ENCODE data around the gene RANBP9. TPM values are rescaled to one million over a fixed set of nuclear protein-coding genes. Genes with fewer than 3 reads are reported as not detected.

The RANBP9 gene
- total RNA-seq, 1 donor from 2014 or later: 50.6 TPM

- peaks cover 63% of the 10 kb centered on the region for H3K4me1 ChIP-seq
- no peak for TF ChIP-seq CTCF (IDR thresholded peaks at IDR 0.05)
- no peak for TF ChIP-seq POLR2AphosphoS5 (IDR thresholded peaks at IDR 0.05; ENCODE audit: insufficient read depth in 1 of 2, low read depth in 1 of 2)
- TF ChIP-seq POLR2A (IDR thresholded peaks at IDR 0.05): no peak
- peaks cover 0 to 6% of the 10 kb centered on the region in 2 donors for H3K36me3 ChIP-seq
- no peak overlapping the region for H3K27ac ChIP-seq
- no peak overlapping the region for H3K4me3 ChIP-seq
- intact Hi-C loops (cut with DNase I): no loop called here
- no peak for DNase-seq (ENCODE audit: extremely low spot score in 2 of 2)
- no peaks in the 10 kb centered on the region for H3K27me3 ChIP-seq
- no peaks in the 10 kb centered on the region for H3K9me3 ChIP-seq
Observed at GRCh38 chr6:13660273-13660672, 51.4 kb downstream of the RANBP9 start.

DNA sequence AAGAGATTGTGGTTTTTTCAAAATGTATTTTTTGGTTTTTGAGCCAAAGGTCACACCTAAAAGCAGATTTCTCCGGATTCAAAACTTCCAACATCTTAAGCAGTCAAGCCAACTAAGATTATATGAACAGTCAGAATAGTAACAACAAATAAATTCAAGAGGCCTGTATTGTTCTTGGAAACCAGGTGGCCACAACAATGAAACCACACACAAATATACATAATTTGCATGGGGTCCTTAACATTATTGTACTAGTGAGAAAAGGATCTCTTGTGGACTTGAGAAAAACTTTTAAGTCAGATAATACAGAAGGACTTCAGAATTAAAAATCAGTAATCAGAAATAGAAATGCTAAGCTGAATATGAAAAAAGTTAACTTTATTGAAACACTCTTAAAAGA lies 55.9 kb downstream of the RANBP9 start:
- peaks cover 0 to 13% of the 10 kb centered on the region in 2 donors for H3K36me3 ChIP-seq
- H3K9me3 ChIP-seq: no peaks in the 10 kb centered on the region
- H3K4me3 ChIP-seq: no peak overlapping the region
- DNase-seq (ENCODE audit: extremely low spot score in 2 of 2): no peak
- H3K27ac ChIP-seq: no peak overlapping the region
- peaks cover 23% of the 10 kb centered on the region for H3K4me1 ChIP-seq
- intact Hi-C loops (cut with DNase I): no loop called here
- H3K27me3 ChIP-seq: no peaks in the 10 kb centered on the region
- TF ChIP-seq CTCF (IDR thresholded peaks at IDR 0.05) (no peak), POLR2AphosphoS5 (IDR thresholded peaks at IDR 0.05; ENCODE audit: insufficient read depth in 1 of 2, low read depth in 1 of 2) (no peak), POLR2A (IDR thresholded peaks at IDR 0.05) (no peak)

- intact Hi-C loops (cut with DNase I): no loop called here
- no peak for TF ChIP-seq CTCF (IDR thresholded peaks at IDR 0.05)
- no peak for TF ChIP-seq POLR2AphosphoS5 (IDR thresholded peaks at IDR 0.05; ENCODE audit: insufficient read depth in 1 of 2, low read depth in 1 of 2)
- no peak for TF ChIP-seq POLR2A (IDR thresholded peaks at IDR 0.05)
- no peak overlapping the region for H3K27ac ChIP-seq
- H3K36me3 ChIP-seq: peaks cover 0 to 17% of the 10 kb centered on the region in 2 donors
- H3K4me3 ChIP-seq: no peak overlapping the region
- H3K27me3 ChIP-seq: no peaks in the 10 kb centered on the region
- H3K4me1 ChIP-seq: peaks cover 13% of the 10 kb centered on the region
- H3K9me3 ChIP-seq: no peaks in the 10 kb centered on the region
- no peak for DNase-seq (ENCODE audit: extremely low spot score in 2 of 2)
Observed at GRCh38 chr6:13654496-13654895, 57.1 kb downstream of the RANBP9 start.

DNA sequence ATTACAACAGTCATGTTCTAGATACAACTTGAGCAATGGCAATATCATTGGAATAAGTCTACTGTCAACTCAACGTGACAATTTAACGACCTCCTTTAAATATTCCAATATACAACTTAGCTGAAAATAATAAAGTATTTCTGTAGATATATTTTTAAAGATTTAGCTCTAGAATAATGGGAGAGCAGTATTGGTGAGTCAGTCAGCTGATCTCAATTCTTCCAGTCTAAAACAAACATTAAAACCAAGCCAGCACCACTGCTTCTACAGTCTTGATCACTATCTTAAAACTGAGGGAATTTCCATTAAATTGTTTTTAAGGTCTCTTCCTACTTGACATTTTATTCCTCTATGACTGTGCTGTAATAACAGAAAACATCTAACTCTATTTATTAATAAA lies 58.3 kb downstream of the RANBP9 start:
- H3K36me3 ChIP-seq: peaks cover 0 to 17% of the 10 kb centered on the region in 2 donors
- H3K4me1 ChIP-seq: peaks cover under 1% of the 10 kb centered on the region
- no peak overlapping the region for H3K27ac ChIP-seq
- intact Hi-C loops (cut with DNase I): no loop called here
- TF ChIP-seq CTCF (IDR thresholded peaks at IDR 0.05): no peak
- H3K4me3 ChIP-seq: no peak overlapping the region
- no peaks in the 10 kb centered on the region for H3K9me3 ChIP-seq
- no peaks in the 10 kb centered on the region for H3K27me3 ChIP-seq
- no peak for DNase-seq (ENCODE audit: extremely low spot score in 2 of 2)

- Histone ChIP-seq H3K27me3 (no peaks in the 10 kb centered on the region), H3K27ac (no peak overlapping the region), H3K36me3 (peaks cover 0 to 12% of the 10 kb centered on the region in 2 donors), H3K9me3 (no peaks in the 10 kb centered on the region), H3K4me1 (no peaks in the 10 kb centered on the region), H3K4me3 (no peak overlapping the region)
- intact Hi-C loops (cut with DNase I): no loop called here
- no peak for TF ChIP-seq POLR2AphosphoS5 (IDR thresholded peaks at IDR 0.05; ENCODE audit: insufficient read depth in 1 of 2, low read depth in 1 of 2)
- no peak for TF ChIP-seq POLR2A (IDR thresholded peaks at IDR 0.05)
- TF ChIP-seq CTCF (IDR thresholded peaks at IDR 0.05): no peak
- no peak for DNase-seq (ENCODE audit: extremely low spot score in 2 of 2)
Observed at GRCh38 chr6:13649393-13649792, 62.2 kb downstream of the RANBP9 start.

All from vagina (tissue), 2 donors.